ENCODE results near the gene ZRANB3. TPM values are rescaled to one million over a fixed set of nuclear protein-coding genes. Genes with fewer than 3 reads are reported as not detected.
"Not testable (repeated sequence)": the region's sequence is repeated elsewhere in the genome, so short reads cannot be mapped to it uniquely, and the experiment has no call there.

ZRANB3 gene
- total and polyA plus RNA-seq, 11 donors: 0.69 to 4.1 (median 1.5) TPM

- Histone ChIP-seq H3K4me3 (no peak overlapping the region), H3K27ac (no peak overlapping the region), H3K36me3 (peaks cover 0 to 49% (median 36%) of the 10 kb centered on the region in 9 donors), H3K27me3 (no peaks in the 10 kb centered on the region), H3K4me1 (no peaks in the 10 kb centered on the region), H3K9me3 (peaks cover 0 to 11% (median 0%) of the 10 kb centered on the region in 12 donors)
- 96 to 99% (median 98%) methylated on average over 3 of the region's 3 CpGs for WGBS, 4 donors
- no peak for ATAC-seq
- DNase-seq: no peak
- intact Hi-C loops (cut with DNase I): no loop called here
- no peak for TF ChIP-seq POLR2A (IDR thresholded peaks at IDR 0.05)
- TF ChIP-seq CTCF (IDR thresholded peaks at IDR 0.05): no peak
These were observed 437.2 kb downstream of the ZRANB3 start for GRCh38 chr2:135093670-135094330.

- H3K4me3 ChIP-seq: no peak overlapping the region
- peaks cover 0 to 15% (median 0%) of the 10 kb centered on the region in 12 donors for H3K9me3 ChIP-seq
- H3K27ac ChIP-seq: no peak overlapping the region
- TF ChIP-seq CTCF (IDR thresholded peaks at IDR 0.05): no peak
- no peak for TF ChIP-seq POLR2A (IDR thresholded peaks at IDR 0.05)
- H3K27me3 ChIP-seq: no peaks in the 10 kb centered on the region
- intact Hi-C loops (cut with DNase I): no loop called here
- peaks cover 0 to 49% (median 36%) of the 10 kb centered on the region in 9 donors for H3K36me3 ChIP-seq
- ATAC-seq: no peak
- no peaks in the 10 kb centered on the region for H3K4me1 ChIP-seq
- DNase-seq: no peak
These were observed 437.8 kb downstream of the ZRANB3 start for GRCh38 chr2:135093193-135093592.

GRCh38 chr2:135091681-135092080 lies 439.3 kb downstream of the ZRANB3 start:
- no peak for DNase-seq
- no peak overlapping the region for H3K4me3 ChIP-seq
- H3K27ac ChIP-seq: no peak overlapping the region
- H3K4me1 ChIP-seq: no peaks in the 10 kb centered on the region
- H3K27me3 ChIP-seq: no peaks in the 10 kb centered on the region
- H3K36me3 ChIP-seq: peaks cover 0 to 48% (median 36%) of the 10 kb centered on the region in 9 donors
- ATAC-seq: no peak
- peaks cover 0 to 15% (median 0%) of the 10 kb centered on the region in 12 donors for H3K9me3 ChIP-seq
- TF ChIP-seq POLR2A (IDR thresholded peaks at IDR 0.05) (no peak), CTCF (IDR thresholded peaks at IDR 0.05) (no peak)
- 92 to 100% (median 97%) methylated on average over 1 of the region's 1 CpG for WGBS, 4 donors
- intact Hi-C loops (cut with DNase I): no loop called here

GRCh38 chr2:135089597-135089996 lies 441.4 kb downstream of the ZRANB3 start:
- H3K27me3 ChIP-seq; intact Hi-C loops (cut with DNase I); H3K27ac ChIP-seq; H3K4me3 ChIP-seq; DNase-seq; ATAC-seq: not testable (repeated sequence)
- peaks cover 0 to 15% (median 3%) of the 10 kb centered on the region in 12 donors for H3K4me1 ChIP-seq
- peaks cover 0 to 15% (median 0%) of the 10 kb centered on the region in 12 donors for H3K9me3 ChIP-seq
- peaks cover 0 to 31% (median 16%) of the 10 kb centered on the region in 9 donors for H3K36me3 ChIP-seq
- WGBS, 4 donors: 95 to 99% (median 97%) methylated on average over 4 of the region's 4 CpGs

Other genes starting within 250 kb of the ZRANB3 start
- gene R3HDM1, start 266 bp upstream of the ZRANB3 start, total RNA-seq: 10 to 100 TPM; 11.3 to 24.3 (median 18.5) TPM
- 1 to 10 TPM; 5.7 to 9.4 TPM for gene R3HDM1, start 266 bp upstream of the ZRANB3 start, polyA plus RNA-seq
- gene UBXN4, start 210.6 kb upstream of the ZRANB3 start, total RNA-seq: 10 to 100 TPM; 30.9 to 90.5 (median 57.0) TPM
- gene UBXN4, start 210.6 kb upstream of the ZRANB3 start, polyA plus RNA-seq: 10 to 100 TPM; 28.2 to 43.3 TPM

All from heart left ventricle (tissue), 16 donors.